ENCODE data around the gene EMC1. TPM values are rescaled to one million over a fixed set of nuclear protein-coding genes. Genes with fewer than 3 reads are reported as not detected.

EMC1 gene
- total and polyA plus RNA-seq, 2 donors (not counting 1 experiment from before 2014, with no cell fraction given), result 25.8 to 45.5 TPM

- no peak for TF ChIP-seq CTCF (IDR thresholded peaks at IDR 0.05)
- no peak for TF ChIP-seq EZH2 (IDR thresholded peaks at IDR 0.05; ENCODE audit: borderline replicate concordance, insufficient read depth, low read depth, low read length, poor library complexity, severe bottlenecking)
- Mint-ChIP-seq H3K4me3 (no peak overlapping the region), H3K4me1 (no peaks in the 10 kb centered on the region), H3K9me3 (ENCODE audit: insufficient read depth) (no peaks in the 10 kb centered on the region), H3K27me3 (no peaks in the 10 kb centered on the region), H3K27ac (no peak overlapping the region)
- DNase-seq (no peak), ATAC-seq (ENCODE audit: low read depth) (no peak)
- intact Hi-C loops (cut with micrococcal nuclease), result no loop called here
- ChIA-PET POLR2A (no interaction called here), CTCF (interaction anchor here (1.6 kb wide), 1 partner anchor 74 kb away, joined by 5 read pairs; no protein-coding TSS in a partner anchor)
- H3K79me2 ChIP-seq (ENCODE audit: control insufficient read depth, insufficient read depth, low read length), result no peaks in the 10 kb centered on the region
- H3K9me3 ChIP-seq (ENCODE audit: control extremely low read depth in 1 of 3, control insufficient read depth in 2 of 3, insufficient read depth in 1 of 3, low read length in 2 of 3), result no peaks in the 10 kb centered on the region
- H3K4me2 ChIP-seq (replicated peaks; ENCODE audit: low read depth, low read length, poor library complexity, severe bottlenecking), result no peak overlapping the region
- no peaks in the 10 kb centered on the region for H3K4me1 ChIP-seq (ENCODE audit: control insufficient read depth in 2 of 2, insufficient read depth in 2 of 2, low read length in 2 of 2)
- H3K27ac ChIP-seq (ENCODE audit: low read length in 2 of 2), result no peak overlapping the region
- H3K27me3 ChIP-seq (replicated peaks in 1 of 4; ENCODE audit: control extremely low read depth in 1 of 4, control insufficient read depth in 3 of 4, insufficient read depth in 4 of 4, low read length in 3 of 4), result no peaks in the 10 kb centered on the region
- H3K9ac ChIP-seq (ENCODE audit: low read length), result no peak overlapping the region
- no peak overlapping the region for H2AFZ ChIP-seq (ENCODE audit: insufficient read depth, low read depth, low read length, poor library complexity, severe bottlenecking)
- H3K4me3 ChIP-seq (ENCODE audit: control extremely low read depth in 1 of 5, extremely low read depth in 1 of 5, insufficient read depth in 1 of 5, low read depth in 2 of 5, low read length in 4 of 5), result no peak overlapping the region
- no peaks in the 10 kb centered on the region for H4K20me1 ChIP-seq (ENCODE audit: control insufficient read depth, insufficient read depth, low read length, poor library complexity, severe bottlenecking)
- WGBS (ENCODE audit: insufficient coverage), result 100% methylated on average over 3 of the region's 6 CpGs
- H3K36me3 ChIP-seq (replicated peaks in 1 of 2; ENCODE audit: control extremely low read depth in 1 of 2, control insufficient read depth in 1 of 2, extremely low read depth in 1 of 2, insufficient read depth in 2 of 2, low read length in 1 of 2), result peaks cover 21 to 96% of the 10 kb centered on the region in 2 experiments
These were observed 84.2 kb downstream of the EMC1 start for GRCh38 chr1:19167140-19167539.

GRCh38 chr1:19166066-19166465, 85.3 kb downstream of the EMC1 start:
- no peak for TF ChIP-seq EZH2 (IDR thresholded peaks at IDR 0.05; ENCODE audit: borderline replicate concordance, insufficient read depth, low read depth, low read length, poor library complexity, severe bottlenecking)
- TF ChIP-seq CTCF (IDR thresholded peaks at IDR 0.05), result no peak
- peak overlapping the region; percentile 20 for H3K27ac Mint-ChIP-seq
- H3K4me1 ChIP-seq (ENCODE audit: control insufficient read depth in 2 of 2, insufficient read depth in 2 of 2, low read length in 2 of 2), result no peaks in the 10 kb centered on the region
- H3K27me3 Mint-ChIP-seq, result no peaks in the 10 kb centered on the region
- H2AFZ ChIP-seq (ENCODE audit: insufficient read depth, low read depth, low read length, poor library complexity, severe bottlenecking), result no peak overlapping the region
- DNase-seq (no peak), ATAC-seq (ENCODE audit: low read depth) (no peak)
- no peak overlapping the region for H3K4me3 Mint-ChIP-seq
- WGBS (ENCODE audit: insufficient coverage), result 73% methylated on average over 3 of the region's 3 CpGs
- POLR2A ChIA-PET, result interaction anchor here (0.6 kb wide), 2 partner anchors 19 to 103 kb away, joined by 3 to 4 read pairs; no protein-coding TSS in a partner anchor
- no peaks in the 10 kb centered on the region for H3K4me1 Mint-ChIP-seq
- H3K27ac ChIP-seq (ENCODE audit: low read length in 2 of 2), result no peak overlapping the region
- H3K4me3 ChIP-seq (ENCODE audit: control extremely low read depth in 1 of 5, extremely low read depth in 1 of 5, insufficient read depth in 1 of 5, low read depth in 2 of 5, low read length in 4 of 5), result no peak overlapping the region
- H3K9me3 ChIP-seq (ENCODE audit: control extremely low read depth in 1 of 3, control insufficient read depth in 2 of 3, insufficient read depth in 1 of 3, low read length in 2 of 3), result no peaks in the 10 kb centered on the region
- peaks cover 23 to 97% of the 10 kb centered on the region in 2 experiments for H3K36me3 ChIP-seq (replicated peaks in 1 of 2; ENCODE audit: control extremely low read depth in 1 of 2, control insufficient read depth in 1 of 2, extremely low read depth in 1 of 2, insufficient read depth in 2 of 2, low read length in 1 of 2)
- H3K27me3 ChIP-seq (replicated peaks in 1 of 4; ENCODE audit: control extremely low read depth in 1 of 4, control insufficient read depth in 3 of 4, insufficient read depth in 4 of 4, low read length in 3 of 4), result no peaks in the 10 kb centered on the region
- intact Hi-C loops (cut with micrococcal nuclease), result no loop called here
- CTCF ChIA-PET, result interaction anchor here (1.0 to 1.6 kb wide), 3 partner anchors 75 to 282 kb away, joined by 3 to 5 read pairs (median 3); no protein-coding TSS in a partner anchor
- H3K9ac ChIP-seq (ENCODE audit: low read length), result no peak overlapping the region
- H3K9me3 Mint-ChIP-seq (ENCODE audit: insufficient read depth), result no peaks in the 10 kb centered on the region
- no peaks in the 10 kb centered on the region for H4K20me1 ChIP-seq (ENCODE audit: control insufficient read depth, insufficient read depth, low read length, poor library complexity, severe bottlenecking)
- H3K79me2 ChIP-seq (ENCODE audit: control insufficient read depth, insufficient read depth, low read length), result no peaks in the 10 kb centered on the region
- no peak overlapping the region for H3K4me2 ChIP-seq (replicated peaks; ENCODE audit: low read depth, low read length, poor library complexity, severe bottlenecking)

Other genes starting within 250 kb of the EMC1 start
- gene UBR4, start 41.3 kb downstream of the EMC1 start, total RNA-seq, result 190 and 205 TPM in 2 replicates
- 79.5 and 90.0 TPM in 2 replicates for gene UBR4, start 41.3 kb downstream of the EMC1 start, polyA plus RNA-seq
- gene MRTO4, start 281 bp upstream of the EMC1 start, total RNA-seq, result 20.2 and 28.1 TPM in 2 replicates
- gene MRTO4, start 281 bp upstream of the EMC1 start, polyA plus RNA-seq, result 10.4 and 10.6 TPM in 2 replicates
- gene AKR7A3, start 37.2 kb upstream of the EMC1 start, total RNA-seq, result 1.6 and 1.8 TPM in 2 replicates
- 0.97 and 1.1 TPM in 2 replicates for gene AKR7A3, start 37.2 kb upstream of the EMC1 start, polyA plus RNA-seq
- gene AKR7A2, start 60.6 kb upstream of the EMC1 start, total RNA-seq, result 32.1 and 36.9 TPM in 2 replicates
- gene AKR7A2, start 60.6 kb upstream of the EMC1 start, polyA plus RNA-seq, result 11.3 and 23.7 TPM in 2 replicates
- gene SLC66A1, start 60.8 kb upstream of the EMC1 start, total RNA-seq, result 24.4 and 26.4 TPM in 2 replicates
- 23.8 and 26.8 TPM in 2 replicates for gene SLC66A1, start 60.8 kb upstream of the EMC1 start, polyA plus RNA-seq
- gene CAPZB, start 234.0 kb upstream of the EMC1 start, total RNA-seq, result 193 and 201 TPM in 2 replicates
- 104 and 126 TPM in 2 replicates for gene CAPZB, start 234.0 kb upstream of the EMC1 start, polyA plus RNA-seq

All from B cell (primary cell).